Smooth muscle cell (in vitro differentiated cells): ENCODE measurements around the gene ZNF280A. TPM values are rescaled to one million over a fixed set of nuclear protein-coding genes. Genes with fewer than 3 reads are reported as not detected.

Experiments
- DNase-seq: peaks from one replicate; lab custom pipeline; 2025; ENCODE audit not compliant: unreplicated experiment; lab: John Stamatoyannopoulos, UW
- H2AFZ ChIP-seq: fragments of 200-600 bp; sonication (generic); 2 replicates; pipeline ENCODE4 v1.6.0; 2016; ENCODE audit warnings: antibody characterized with exemption, low read depth, mild to moderate bottlenecking
- H3F3A ChIP-seq: fragments of 200-600 bp; sonication (generic); 2 replicates; pipeline ENCODE4 v1.6.0; 2017; ENCODE audit warnings: antibody characterized with exemption, low read depth
- H3K27ac ChIP-seq: fragments of 200-600 bp; sonication (generic); 2 replicates; pipeline ENCODE4 v1.5.1; 2016; ENCODE audit warnings: low read depth, mild to moderate bottlenecking
- H3K27me3 ChIP-seq: fragments of 200-600 bp; sonication (generic); 2 replicates; pipeline ENCODE4 v1.6.1; 2016; ENCODE audit warnings: low read depth, mild to moderate bottlenecking
- H3K36me3 ChIP-seq: fragments of 200-600 bp; sonication (generic); 2 replicates; pipeline ENCODE4 v1.5.1; 2016; ENCODE audit warnings: low read depth
- H3K4me1 ChIP-seq: fragments of 200-600 bp; sonication (generic); 2 replicates; pipeline ENCODE4 v1.5.1; 2016; ENCODE audit warnings: low read depth
- H3K4me2 ChIP-seq: fragments of 200-600 bp; sonication (generic); 2 replicates; pipeline ENCODE4 v1.6.0; 2016; ENCODE audit warnings: mild to moderate bottlenecking
- H3K4me3 ChIP-seq: fragments of 200-600 bp; sonication (generic); 2 replicates; pipeline ENCODE4 v1.5.1; 2016; ENCODE audit warnings: mild to moderate bottlenecking
- H3K79me2 ChIP-seq: fragments of 200-600 bp; sonication (generic); 2 replicates; pipeline ENCODE4 v1.6.0; 2016; ENCODE audit warnings: low read depth, mild to moderate bottlenecking
- H3K9ac ChIP-seq: fragments of 200-600 bp; sonication (generic); 2 replicates; pipeline ENCODE4 v1.6.0; 2016; ENCODE audit warnings: low read depth
- H3K9me3 ChIP-seq: fragments of 200-600 bp; sonication (generic); replicated peaks from 2 replicates; pipeline ENCODE4 v1.5.1; 2016; ENCODE audit warnings: low read depth
- H4K20me1 ChIP-seq: fragments of 200-600 bp; sonication (generic); 2 replicates; pipeline ENCODE4 v1.6.0; 2016; ENCODE audit warnings: low read depth
- CTCF ChIP-seq: fragments of 200-600 bp; sonication (generic); IDR thresholded peaks from 2 replicates; pipeline ENCODE4 v1.5.1; 2017; ENCODE audit warnings: borderline replicate concordance, mild to moderate bottlenecking, antibody characterized with exemption; ENCODE audit not compliant: insufficient read depth, poor library complexity, severe bottlenecking
- WGBS: methylation state at CpG from one replicate; pipeline ENCODE4 v1.1.7; 2016; ENCODE audit warnings: low lambda C conversion rate; 5-methylcytosine and 5-hydroxymethylcytosine counted together
- polyA plus RNA-seq: library from polyadenylated mRNA; unstranded; fragments of >200 nt; fragmentation: Nextera tagmentation; extraction: Ambion mirVana; gene quantifications from 2 replicates; pipeline ENCODE4 v1.2.1, GENCODE V29; 2016
- total RNA-seq: library from RNA; depleted of rRNA; stranded (reverse); fragments of >200 nt; gene quantifications from 2 replicates; pipeline ENCODE4 v1.2.3, GENCODE V29; 2014

The ZNF280A gene
- total and polyA plus RNA-seq, 2 experiments from 2014 or later, result 0.21 TPM; not detected in 1

- H3K4me3 ChIP-seq, result no peak overlapping the region
- no peaks in the 10 kb centered on the region for H3K79me2 ChIP-seq
- H3K27ac ChIP-seq, result no peak overlapping the region
- 36% methylated on average over 18 of the region's 18 CpGs for WGBS
- no peaks in the 10 kb centered on the region for H3K4me1 ChIP-seq
- peaks cover 36% of the 10 kb centered on the region for H3K27me3 ChIP-seq
- no peaks in the 10 kb centered on the region for H3K36me3 ChIP-seq
- no peaks in the 10 kb centered on the region for H3F3A ChIP-seq
- no peak overlapping the region for H3K4me2 ChIP-seq
- H3K9me3 ChIP-seq, result no peaks in the 10 kb centered on the region
- no peak overlapping the region for H2AFZ ChIP-seq
- H4K20me1 ChIP-seq, result no peaks in the 10 kb centered on the region
- DNase-seq, result no peak
- H3K9ac ChIP-seq, result no peak overlapping the region
- TF ChIP-seq CTCF, result peak; percentile 83
These were observed 56.1 kb downstream of the ZNF280A start for GRCh38 chr22:22463855-22464540.

Other genes starting within 250 kb of the ZNF280A start
- gene ZNF280B, start 11.5 kb downstream of the ZNF280A start, total RNA-seq, result 3.3 and 4.3 TPM in 2 replicates
- 2.2 and 3.0 TPM in 2 replicates for gene ZNF280B, start 11.5 kb downstream of the ZNF280A start, polyA plus RNA-seq
- gene PRAME, start 39.0 kb upstream of the ZNF280A start, total RNA-seq, result not detected in 2 replicates
- gene PRAME, start 39.0 kb upstream of the ZNF280A start, polyA plus RNA-seq, result not detected in 2 replicates
- not detected in 2 replicates for gene GGTLC2, start 124.3 kb upstream of the ZNF280A start, total RNA-seq
- not detected in 2 replicates for gene GGTLC2, start 124.3 kb upstream of the ZNF280A start, polyA plus RNA-seq